ENCODE results near the gene TTC17. TPM values are rescaled to one million over a fixed set of nuclear protein-coding genes. Genes with fewer than 3 reads are reported as not detected.
"Not testable (repeated sequence)": the region's sequence is repeated elsewhere in the genome, so short reads cannot be mapped to it uniquely, and the experiment has no call there.

TTC17 gene
- total RNA-seq, 1 donor from 2014 or later = 105 TPM

DNA sequence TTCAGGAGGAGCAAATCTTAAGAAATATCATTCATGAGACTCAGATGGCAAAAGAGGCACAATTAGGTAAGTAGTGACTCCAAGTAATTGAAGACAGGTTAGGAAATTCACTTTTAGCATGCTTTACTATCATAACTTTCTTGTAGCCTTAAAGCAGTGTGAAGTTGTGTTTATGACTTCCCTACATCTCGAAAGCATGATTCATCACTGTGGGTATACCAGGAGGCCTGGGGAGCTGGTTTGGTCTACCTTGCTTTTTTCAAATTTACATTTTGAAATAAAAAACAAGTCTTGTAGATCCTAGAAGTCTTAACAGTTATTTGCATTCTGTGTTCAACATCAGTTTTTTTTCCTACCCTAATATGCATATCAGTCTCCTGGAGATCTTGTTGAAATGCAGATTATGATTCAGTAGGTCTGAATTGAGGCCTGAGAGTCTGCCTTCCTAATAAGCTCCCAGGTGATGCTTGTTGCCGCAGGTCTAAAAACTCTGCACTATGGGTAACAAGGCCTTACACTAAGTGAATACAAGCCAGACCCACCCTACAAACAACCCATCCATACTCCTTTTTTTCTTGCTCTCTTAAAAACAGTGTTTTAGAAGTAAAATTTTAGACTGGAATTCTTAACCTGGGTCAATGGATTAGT lies 41.4 kb downstream of the TTC17 start:
- H3K27me3 ChIP-seq (ENCODE audit: low read depth) = no peaks in the 10 kb centered on the region
- H3K4me1 ChIP-seq = no peaks in the 10 kb centered on the region
- TF ChIP-seq, protein P1, sequence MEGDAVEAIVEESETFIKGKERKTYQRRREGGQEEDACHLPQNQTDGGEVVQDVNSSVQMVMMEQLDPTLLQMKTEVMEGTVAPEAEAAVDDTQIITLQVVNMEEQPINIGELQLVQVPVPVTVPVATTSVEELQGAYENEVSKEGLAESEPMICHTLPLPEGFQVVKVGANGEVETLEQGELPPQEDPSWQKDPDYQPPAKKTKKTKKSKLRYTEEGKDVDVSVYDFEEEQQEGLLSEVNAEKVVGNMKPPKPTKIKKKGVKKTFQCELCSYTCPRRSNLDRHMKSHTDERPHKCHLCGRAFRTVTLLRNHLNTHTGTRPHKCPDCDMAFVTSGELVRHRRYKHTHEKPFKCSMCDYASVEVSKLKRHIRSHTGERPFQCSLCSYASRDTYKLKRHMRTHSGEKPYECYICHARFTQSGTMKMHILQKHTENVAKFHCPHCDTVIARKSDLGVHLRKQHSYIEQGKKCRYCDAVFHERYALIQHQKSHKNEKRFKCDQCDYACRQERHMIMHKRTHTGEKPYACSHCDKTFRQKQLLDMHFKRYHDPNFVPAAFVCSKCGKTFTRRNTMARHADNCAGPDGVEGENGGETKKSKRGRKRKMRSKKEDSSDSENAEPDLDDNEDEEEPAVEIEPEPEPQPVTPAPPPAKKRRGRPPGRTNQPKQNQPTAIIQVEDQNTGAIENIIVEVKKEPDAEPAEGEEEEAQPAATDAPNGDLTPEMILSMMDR (IDR thresholded peaks at IDR 0.05) = no peak
- DNase-seq (no peak), ATAC-seq (no peak)
- H3K9me3 ChIP-seq = no peaks in the 10 kb centered on the region
- intact Hi-C loops (cut with DNase I) = no loop called here
- H3K27ac ChIP-seq = no peak overlapping the region
- no peak overlapping the region for H3K4me3 ChIP-seq
- H3K36me3 ChIP-seq = peaks cover 97% of the 10 kb centered on the region

DNA sequence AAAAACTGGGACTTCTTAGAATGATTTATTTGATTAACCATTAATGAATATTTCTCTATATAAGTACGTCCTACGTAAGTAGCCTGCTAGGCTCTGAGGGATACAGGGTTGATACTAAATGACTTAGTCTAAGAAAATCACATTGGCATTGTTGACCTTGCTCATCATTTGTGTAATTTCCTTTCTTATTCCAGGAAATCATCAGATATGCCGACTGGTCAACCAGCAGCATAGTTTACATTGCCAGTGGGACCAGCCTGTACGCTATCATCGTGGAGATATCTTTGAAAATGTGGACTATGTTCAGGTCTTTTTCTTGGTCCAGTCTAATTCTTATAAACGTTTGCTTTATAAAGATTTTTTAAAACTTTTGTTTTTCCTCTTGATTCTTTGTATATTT lies 42.5 kb downstream of the TTC17 start:
- intact Hi-C loops (cut with DNase I) = no loop called here
- H3K36me3 ChIP-seq = peaks cover 98% of the 10 kb centered on the region

DNA sequence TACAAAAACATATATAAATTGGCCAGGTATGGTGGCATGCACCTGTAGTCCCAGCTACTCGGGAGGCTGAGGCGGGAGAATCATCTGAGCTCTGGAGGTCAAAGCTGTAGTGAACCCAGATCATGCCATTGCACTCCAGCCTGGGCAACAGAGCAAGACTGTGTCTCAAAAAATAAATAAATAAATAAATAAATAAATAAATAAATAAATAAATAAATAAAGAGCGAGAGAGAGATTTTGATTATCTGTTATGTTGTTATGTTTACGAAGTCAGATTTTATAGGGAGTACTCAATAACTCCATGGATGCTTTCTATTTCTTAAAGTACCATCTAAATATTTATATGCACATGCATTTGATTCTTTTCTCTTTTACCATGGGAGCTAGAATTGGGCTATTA lies 43.1 kb downstream of the TTC17 start:
- H3K4me3 ChIP-seq; DNase-seq; intact Hi-C loops (cut with DNase I); H3K9me3 ChIP-seq; H3K27ac ChIP-seq; H3K4me1 ChIP-seq; ATAC-seq; H3K27me3 ChIP-seq (ENCODE audit: low read depth): not testable (repeated sequence)
- H3K36me3 ChIP-seq = peaks cover 98% of the 10 kb centered on the region

More for the DNA sequence above, 42.5 kb downstream of the TTC17 start:
- H3K4me3 ChIP-seq = no peak overlapping the region
- no peak for ATAC-seq
- H3K9me3 ChIP-seq = no peaks in the 10 kb centered on the region
- H3K27ac ChIP-seq = no peak overlapping the region
- TF ChIP-seq, protein P1 (IDR thresholded peaks at IDR 0.05) = no peak
- no peaks in the 10 kb centered on the region for H3K4me1 ChIP-seq
- no peaks in the 10 kb centered on the region for H3K27me3 ChIP-seq (ENCODE audit: low read depth)
- DNase-seq = no peak

DNA sequence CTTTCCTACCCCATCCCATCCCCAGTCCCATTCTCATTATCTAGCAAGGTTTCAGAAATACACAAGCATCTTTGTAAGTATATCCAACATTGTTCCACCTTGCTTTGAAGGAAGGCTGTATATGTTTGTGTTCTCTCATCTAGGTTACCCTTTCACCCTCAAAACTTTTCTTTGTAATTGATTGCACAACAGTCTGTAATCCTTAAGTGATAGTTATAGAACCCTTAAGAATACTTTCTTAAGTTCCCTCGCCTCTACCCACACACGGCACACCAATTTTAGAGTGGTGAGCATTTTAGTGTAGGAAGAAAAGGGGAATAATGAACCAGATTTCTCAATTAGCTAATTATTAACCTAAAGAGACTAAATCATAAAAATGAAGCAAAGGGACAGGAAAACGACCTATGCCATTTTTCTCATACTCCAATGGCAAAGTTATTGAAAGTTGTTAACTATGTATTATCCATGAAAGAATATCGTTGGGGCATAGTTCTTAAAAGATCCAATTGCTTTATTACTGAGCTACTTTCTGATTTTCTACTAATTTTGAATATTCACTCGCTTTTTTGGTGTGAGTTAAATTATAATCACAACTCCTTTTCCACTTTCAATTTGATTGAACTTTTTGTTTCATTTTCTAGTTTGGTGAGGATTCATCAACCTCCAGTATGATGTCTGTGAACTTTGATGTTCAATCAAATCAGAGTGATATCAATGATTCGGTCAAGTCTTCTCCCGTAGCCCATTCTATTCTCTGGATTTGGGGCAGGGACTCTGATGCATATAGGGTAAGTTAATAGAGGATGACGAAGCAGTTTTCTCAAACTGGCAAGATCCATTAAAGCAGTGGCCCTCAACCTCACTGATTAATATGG lies 44.9 kb downstream of the TTC17 start:
- H3K27me3 ChIP-seq (ENCODE audit: low read depth) = no peaks in the 10 kb centered on the region
- peaks cover 100% of the 10 kb centered on the region for H3K36me3 ChIP-seq
- intact Hi-C loops (cut with DNase I) = no loop called here
- TF ChIP-seq, protein P1 (IDR thresholded peaks at IDR 0.05) = no peak
- H3K27ac ChIP-seq = no peak overlapping the region
- no peaks in the 10 kb centered on the region for H3K4me1 ChIP-seq
- ATAC-seq (peak in 1 of 2 donors; percentile 51), DNase-seq (no peak)
- no peaks in the 10 kb centered on the region for H3K9me3 ChIP-seq
- no peak overlapping the region for H3K4me3 ChIP-seq

DNA sequence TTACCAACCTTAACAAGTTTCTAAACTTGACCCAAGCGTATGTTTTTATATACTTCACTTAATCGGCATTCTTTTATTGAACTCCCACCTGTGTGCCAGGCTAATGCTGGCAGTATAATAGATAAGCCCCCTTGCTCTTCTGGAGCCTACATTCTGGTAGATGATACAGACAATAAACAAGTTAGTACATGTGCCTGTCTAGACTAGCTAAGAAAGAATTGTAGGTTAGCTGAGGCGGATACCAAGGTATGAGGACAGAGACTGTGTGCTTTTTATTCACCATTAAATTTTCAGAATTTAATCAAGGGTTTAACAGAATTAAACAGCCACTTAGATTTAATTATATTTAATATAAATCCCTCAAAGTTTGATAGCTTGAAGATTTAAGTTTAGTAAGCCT lies 45.7 kb downstream of the TTC17 start:
- Histone ChIP-seq H3K4me3 (no peak overlapping the region), H3K27me3 (ENCODE audit: low read depth) (no peaks in the 10 kb centered on the region), H3K27ac (no peak overlapping the region), H3K36me3 (peaks cover 100% of the 10 kb centered on the region), H3K4me1 (no peaks in the 10 kb centered on the region), H3K9me3 (no peaks in the 10 kb centered on the region)
- ATAC-seq = no peak
- no peak for DNase-seq
- TF ChIP-seq, protein P1 (IDR thresholded peaks at IDR 0.05) = no peak
- intact Hi-C loops (cut with DNase I) = no loop called here
